Measurements from ENCODE around the gene ASXL3.
A peak's percentile ranks its signal among the peaks of the same experiment; 100 is the strongest.

ASXL3 gene

GRCh38 chr18:33577685-33578517 lies at the start of gene ASXL3:
ASXL3 (plus strand) TSS chr18:33578219; CDS start chr18:33578632, 413 bp downstream.
- peak; percentile 12 for DNase-seq (ENCODE audit: low spot score)

GRCh38 chr18:33532978-33533377 lies 45.0 kb upstream of the ASXL3 start:
- DNase-seq (ENCODE audit: low spot score): no peak

GRCh38 chr18:33536904-33537303 lies 41.1 kb upstream of the ASXL3 start:
- no peak for DNase-seq (ENCODE audit: low spot score)

- no peak for DNase-seq (ENCODE audit: low spot score)
Observed at GRCh38 chr18:33538418-33539042, 39.5 kb upstream of the ASXL3 start.

GRCh38 chr18:33540392-33540791 lies 37.6 kb upstream of the ASXL3 start:
- no peak for DNase-seq (ENCODE audit: low spot score)

GRCh38 chr18:33541316-33541715 lies 36.7 kb upstream of the ASXL3 start:
- no peak for DNase-seq (ENCODE audit: low spot score)

GRCh38 chr18:33556846-33557245 lies 21.2 kb upstream of the ASXL3 start:
- DNase-seq (ENCODE audit: low spot score): no peak

GRCh38 chr18:33557706-33558105 lies 20.3 kb upstream of the ASXL3 start:
- DNase-seq (ENCODE audit: low spot score): no peak

GRCh38 chr18:33558529-33558928 lies 19.5 kb upstream of the ASXL3 start:
- DNase-seq (ENCODE audit: low spot score): no peak

GRCh38 chr18:33560686-33561370 lies 17.2 kb upstream of the ASXL3 start:
- DNase-seq (ENCODE audit: low spot score): no peak

- no peak for DNase-seq (ENCODE audit: low spot score)
Observed at GRCh38 chr18:33562741-33563140, 15.3 kb upstream of the ASXL3 start.

GRCh38 chr18:33567705-33568104 lies 10.3 kb upstream of the ASXL3 start:
- DNase-seq (ENCODE audit: low spot score): no peak

GRCh38 chr18:33571998-33572787 lies 5.8 kb upstream of the ASXL3 start:
- no peak for DNase-seq (ENCODE audit: low spot score)

GRCh38 chr18:33573193-33573592 lies 4.8 kb upstream of the ASXL3 start:
- DNase-seq (ENCODE audit: low spot score): no peak

GRCh38 chr18:33575451-33575850 lies 2.6 kb upstream of the ASXL3 start:
- DNase-seq (ENCODE audit: low spot score): no peak

GRCh38 chr18:33576999-33577646 lies 896 bp upstream of the ASXL3 start:
- no peak for DNase-seq (ENCODE audit: low spot score)

GRCh38 chr18:33578518-33579348 lies 714 bp downstream of the ASXL3 start:
- peak; percentile 2 for DNase-seq (ENCODE audit: low spot score)

GRCh38 chr18:33579349-33580215 lies 1.6 kb downstream of the ASXL3 start:
- no peak for DNase-seq (ENCODE audit: low spot score)

GRCh38 chr18:33580546-33580945 lies 2.5 kb downstream of the ASXL3 start:
- DNase-seq (ENCODE audit: low spot score): no peak

GRCh38 chr18:33581856-33582255 lies 3.8 kb downstream of the ASXL3 start:
- no peak for DNase-seq (ENCODE audit: low spot score)
